HG03469 (cell line): ENCODE results near the gene CFAP54.
"Not testable (repeated sequence)": the region's sequence is repeated elsewhere in the genome, so short reads cannot be mapped to it uniquely, and the experiment has no call there.

Source experiments
- ATAC-seq: cut with Tn5 transposase; IDR thresholded peaks from one replicate; pipeline ENCODE4 v1.9.1; 2021; ENCODE audit warnings: mild to moderate bottlenecking, moderate library complexity, moderate number of reproducible peaks; ENCODE audit not compliant: unreplicated experiment

Gene CFAP54

DNA sequence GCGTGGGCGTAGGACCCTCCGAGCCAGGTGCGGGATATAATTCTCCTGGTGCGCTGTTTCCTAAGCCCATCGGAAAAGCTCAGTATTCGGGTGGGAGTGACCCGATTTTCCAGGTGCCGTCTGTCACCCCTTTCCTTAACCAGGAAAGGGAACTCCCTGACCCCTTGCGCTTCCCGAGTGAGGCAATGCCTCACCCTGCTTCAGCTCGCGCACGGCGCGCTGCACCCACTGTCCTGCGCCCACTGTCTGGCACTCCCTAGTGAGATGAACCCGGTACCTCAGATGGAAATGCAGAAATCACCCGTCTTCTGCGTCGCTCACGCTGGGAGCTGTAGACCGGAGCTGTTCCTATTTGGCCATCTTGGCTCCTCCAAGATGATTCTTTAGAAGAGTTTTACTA, 240.1 kb downstream of the CFAP54 start:
- ATAC-seq, result not testable (repeated sequence)

DNA sequence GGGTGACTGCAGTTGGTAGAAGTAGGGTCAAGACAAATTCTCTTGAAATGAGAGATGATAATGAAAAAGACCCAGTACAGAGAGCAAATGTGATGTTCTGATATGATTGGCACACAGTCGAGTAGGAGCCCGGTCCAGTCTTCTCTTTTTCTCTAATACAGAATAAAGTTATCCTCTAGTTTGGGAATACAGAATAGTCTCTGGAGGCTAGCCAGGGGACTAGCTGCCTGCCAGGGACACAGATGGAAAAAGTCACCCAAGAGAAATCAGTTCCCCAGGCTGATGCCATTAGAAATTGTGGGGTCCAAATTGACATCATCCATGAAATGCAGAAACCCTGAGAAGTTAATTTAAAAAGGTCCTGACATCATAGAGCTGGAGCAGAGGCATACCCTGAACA, 240.5 kb downstream of the CFAP54 start:
- no peak for ATAC-seq

DNA sequence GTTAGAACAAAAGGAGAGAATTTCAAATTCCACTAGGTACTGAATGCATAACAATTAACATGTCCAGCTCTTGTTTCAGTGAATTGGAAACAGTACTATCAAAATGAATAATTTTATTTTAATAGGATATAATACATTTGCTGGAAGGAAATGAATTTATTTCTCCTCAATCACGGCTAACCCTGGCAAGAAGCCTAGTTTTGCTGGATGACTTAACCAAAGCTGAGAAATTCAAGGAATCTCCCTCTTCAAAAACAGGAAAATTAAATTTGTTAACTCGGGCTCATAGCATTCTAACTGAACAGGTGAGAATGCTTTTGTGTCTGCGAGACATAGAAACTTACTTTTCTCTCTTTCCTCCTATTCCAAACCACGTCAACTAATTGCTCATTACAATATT, 254.2 kb downstream of the CFAP54 start:
- ATAC-seq, result no peak

DNA sequence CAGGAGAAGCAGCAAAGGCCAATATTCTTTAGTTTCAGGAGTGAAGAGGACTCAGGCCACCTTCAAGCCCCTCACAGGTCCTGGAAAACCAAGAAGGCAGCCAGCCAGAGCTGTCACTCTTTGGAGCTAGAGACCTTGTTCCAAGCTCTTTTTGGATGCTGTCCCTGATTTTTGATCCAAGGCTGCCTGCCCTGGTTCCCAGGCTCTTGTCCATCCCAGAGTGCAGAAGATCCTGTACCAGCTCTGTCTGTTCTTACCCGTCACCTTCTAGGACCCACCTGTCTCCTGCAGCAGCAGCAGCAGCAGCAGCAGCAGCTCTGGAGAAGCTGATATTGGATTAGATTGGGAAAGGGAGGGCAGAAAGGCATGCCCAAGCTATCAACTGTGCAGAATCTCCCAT, 260.6 kb downstream of the CFAP54 start:
- ATAC-seq, result no peak

DNA sequence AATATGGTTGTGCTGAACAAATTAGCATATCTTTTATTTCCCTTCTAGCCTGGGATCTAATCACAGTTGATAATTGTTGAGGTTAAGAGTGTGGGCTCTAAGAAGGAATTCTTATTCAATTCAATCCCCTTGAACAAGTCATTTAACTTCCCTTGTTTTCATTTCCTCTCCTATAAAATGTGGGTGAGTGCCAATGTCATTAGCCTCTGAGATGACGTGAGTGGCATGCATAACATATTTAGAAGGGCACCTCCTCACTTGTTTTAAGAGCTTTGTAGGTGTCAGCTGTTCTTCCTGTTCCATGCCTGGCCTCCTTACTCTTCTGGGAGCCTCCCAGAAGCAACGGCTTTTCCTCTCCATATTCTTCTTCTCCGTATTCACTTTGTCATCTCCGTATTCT, 262.2 kb downstream of the CFAP54 start:
- no peak for ATAC-seq

DNA sequence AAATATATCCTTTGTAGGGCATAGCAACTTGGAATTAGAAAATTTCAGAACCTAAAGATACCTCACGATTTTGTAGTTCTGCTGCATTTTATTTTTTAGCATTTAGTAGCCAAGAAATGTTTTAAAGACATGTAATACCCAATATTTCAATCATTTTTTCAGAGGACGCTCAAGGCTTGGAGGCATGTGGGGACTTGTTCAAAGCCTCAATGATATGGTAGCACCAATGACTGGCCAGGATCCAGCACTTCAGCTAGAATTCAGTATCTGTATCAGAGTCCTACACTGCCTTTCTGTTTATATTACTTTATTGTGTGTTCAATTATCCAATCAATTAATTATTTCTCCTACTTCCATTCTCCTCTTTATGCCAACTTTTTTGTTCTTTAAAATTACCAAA, 262.8 kb downstream of the CFAP54 start:
- ATAC-seq, result no peak

DNA sequence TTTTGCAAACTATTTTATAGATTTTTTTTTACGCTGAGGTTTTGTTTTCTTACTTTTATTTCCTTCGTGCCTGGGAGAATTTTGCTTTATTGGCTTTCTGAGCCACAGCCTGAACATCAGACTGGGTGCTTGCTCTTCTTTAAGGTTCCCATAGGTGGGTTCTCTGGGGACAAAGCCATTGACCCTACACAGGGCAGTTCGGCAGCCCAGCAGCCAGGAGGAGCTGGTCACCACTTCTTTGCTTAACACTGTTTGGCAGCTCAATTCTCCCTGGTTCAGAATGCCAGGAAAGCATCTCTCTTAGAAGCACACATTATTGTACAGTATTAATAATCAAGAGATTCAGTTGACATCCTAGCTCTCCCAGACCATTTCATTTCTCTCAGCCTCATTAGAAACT, 276.9 kb downstream of the CFAP54 start:
- no peak for ATAC-seq

DNA sequence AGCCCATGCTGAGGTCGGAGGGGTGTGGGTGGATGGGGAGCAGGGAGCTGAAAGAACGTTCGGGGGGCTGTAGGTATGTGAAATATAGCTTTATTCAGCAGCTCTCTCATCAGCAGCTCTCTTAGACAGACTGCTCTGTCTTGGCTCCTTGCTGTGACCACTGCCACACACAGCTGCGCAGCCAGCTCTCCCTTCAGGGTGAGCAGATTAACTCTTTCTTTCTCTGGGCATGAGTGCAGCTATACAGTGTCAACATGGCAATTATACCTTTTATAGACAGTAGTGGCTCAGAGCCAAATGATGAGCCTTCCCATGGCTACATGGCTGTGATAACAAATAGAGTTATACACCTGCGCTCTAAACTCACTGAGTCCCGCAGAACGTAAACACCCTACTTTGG, 280.0 kb downstream of the CFAP54 start:
- no peak for ATAC-seq

DNA sequence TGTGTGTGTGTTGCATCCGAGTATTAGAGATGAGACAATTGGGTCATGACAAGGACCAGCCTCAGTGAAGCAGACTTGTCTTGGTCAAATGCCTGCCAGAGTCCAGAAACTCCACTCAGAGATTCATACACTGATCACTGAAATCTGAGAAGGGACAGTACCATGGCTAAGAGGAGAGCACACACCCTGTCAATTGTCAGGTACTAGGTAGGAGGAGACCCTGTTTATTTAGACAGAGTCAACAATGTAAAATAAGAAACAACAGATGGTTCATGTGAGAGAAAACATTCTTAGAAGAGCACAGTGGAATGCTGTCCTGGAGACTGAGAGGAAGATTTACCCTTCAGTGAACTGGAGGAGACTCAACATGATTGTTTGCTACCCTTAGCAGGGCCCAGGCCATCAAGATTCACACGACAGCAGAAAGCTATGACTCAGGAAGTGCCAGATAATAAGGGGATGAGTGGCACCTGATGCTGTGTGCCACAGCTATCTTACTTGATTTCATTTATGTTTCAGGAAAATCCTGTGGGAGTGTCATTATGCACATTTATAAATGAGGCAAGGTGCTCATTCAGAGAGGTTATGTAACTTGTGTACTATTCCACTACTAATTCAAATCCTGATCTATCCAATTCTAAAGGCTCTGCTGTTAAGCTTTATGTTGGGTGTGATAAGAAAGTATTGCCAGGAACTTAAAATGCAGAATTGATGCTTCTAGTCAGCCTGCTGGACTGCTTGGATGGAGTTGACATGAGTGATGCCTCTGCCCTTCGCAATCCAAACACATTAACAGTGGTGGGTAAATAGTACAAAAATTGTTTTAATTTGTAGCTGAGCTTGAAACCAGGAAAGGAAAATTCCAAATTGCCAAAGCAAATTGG, 281.1 kb downstream of the CFAP54 start:
- ATAC-seq, result no peak

DNA sequence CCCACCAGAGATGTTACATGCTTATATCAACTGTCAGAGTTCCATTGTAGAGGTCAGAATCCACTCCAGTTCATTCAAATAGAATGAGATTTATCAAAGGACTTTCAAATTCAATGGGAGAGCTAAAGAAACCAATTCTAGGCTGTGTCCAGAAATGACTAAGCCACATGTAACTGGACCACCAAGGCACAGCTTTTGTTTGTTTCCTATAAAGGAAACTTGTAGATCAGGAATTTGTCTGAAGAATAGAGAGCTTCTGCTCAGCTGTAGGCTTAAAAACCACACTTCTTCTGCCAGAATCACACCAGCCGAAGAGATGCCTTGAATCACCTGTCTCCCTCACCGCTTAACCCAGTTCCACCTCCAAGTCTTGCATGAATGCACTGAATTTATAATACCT, 283.7 kb downstream of the CFAP54 start:
- no peak for ATAC-seq

DNA sequence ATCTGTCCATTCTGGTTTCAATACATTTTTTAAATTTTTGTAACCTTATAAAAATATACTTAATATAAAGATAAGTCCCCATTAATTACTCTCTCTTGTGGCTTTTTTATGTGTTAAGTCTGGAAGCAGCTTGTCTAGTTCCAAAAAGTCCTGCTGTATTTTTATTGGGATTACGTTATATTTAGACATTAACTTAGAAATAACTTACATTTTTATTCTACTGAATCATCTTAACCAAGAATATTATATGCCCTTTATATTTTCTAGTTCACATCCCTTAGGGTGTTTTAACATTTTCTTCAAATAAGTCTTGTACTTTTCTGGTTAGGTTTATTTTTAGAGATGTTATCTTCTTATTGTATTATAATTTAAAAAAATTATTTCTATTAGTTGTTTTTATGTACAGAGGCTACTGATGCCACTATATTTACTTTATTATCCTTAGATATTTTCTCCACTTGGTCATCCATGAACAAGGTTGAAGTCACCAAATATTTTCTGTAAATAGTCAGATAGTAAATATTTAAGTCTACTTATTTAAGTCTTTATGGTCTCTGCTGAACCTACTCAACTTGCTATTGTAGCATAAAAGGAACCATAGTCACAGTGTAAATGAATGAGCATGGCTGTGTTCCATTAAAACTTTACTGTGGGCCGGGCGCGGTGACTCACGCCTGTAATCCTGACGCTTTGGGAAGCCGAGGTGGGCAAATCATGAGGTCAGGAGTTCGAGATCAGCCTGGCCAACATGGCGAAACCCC, 285.3 kb downstream of the CFAP54 start:
- ATAC-seq, result no peak

DNA sequence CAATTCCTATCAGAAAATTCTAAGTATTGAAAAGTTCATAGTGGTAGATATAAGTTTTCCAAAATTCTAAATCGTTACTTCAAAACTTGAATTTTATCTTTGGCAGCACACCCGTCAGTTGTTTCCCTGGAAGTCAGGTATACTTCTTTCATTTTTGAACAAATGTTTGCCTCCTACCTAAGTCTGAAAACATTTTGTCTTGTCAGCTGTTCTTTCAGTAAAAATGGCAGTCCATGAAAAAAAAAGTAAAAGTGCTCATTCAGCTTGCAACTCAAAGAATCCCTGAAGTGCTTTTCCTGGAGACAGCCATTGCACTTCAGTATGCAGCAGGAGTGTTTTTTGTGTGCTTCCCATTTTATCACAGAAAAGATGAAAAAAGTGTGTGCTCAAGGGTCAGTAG, 287.5 kb downstream of the CFAP54 start:
- no peak for ATAC-seq

DNA sequence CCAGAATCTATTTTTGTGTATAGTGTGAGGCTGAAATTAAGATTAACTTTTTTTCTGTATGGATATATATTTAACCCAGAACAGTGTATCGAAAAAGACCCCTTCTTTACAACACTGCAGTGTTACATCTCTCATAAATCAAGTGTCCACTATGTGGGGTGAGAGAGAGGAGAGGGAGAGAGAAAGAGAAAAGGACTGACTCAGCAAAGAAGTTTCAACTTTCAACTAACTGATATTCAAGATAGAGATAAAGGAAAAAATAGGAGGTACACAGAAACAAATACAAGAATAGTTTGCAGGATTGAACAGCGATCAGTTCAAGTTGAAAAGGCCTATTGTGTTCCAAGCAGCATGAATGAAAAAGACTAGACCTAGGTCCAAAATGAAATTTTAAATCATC, 291.0 kb downstream of the CFAP54 start:
- ATAC-seq, result no peak

DNA sequence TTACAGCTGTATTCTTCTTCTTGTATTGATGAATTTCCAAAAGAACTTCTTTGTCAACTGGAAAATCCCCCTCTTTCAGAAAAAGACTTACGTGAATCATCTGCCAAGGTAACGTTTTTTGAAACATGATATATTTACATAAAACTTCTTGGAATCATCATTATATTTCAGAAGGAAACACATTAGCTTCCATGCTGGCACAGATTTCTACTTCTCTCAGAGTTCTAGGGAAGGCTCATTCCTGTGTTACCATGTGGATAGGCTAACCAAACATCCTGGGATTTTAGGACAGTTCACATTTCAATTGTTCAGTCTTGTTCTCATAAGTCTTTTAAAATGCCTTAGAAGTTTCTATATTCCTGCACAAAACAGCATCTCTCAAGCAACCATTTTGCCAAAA, 297.4 kb downstream of the CFAP54 start:
- ATAC-seq, result no peak

DNA sequence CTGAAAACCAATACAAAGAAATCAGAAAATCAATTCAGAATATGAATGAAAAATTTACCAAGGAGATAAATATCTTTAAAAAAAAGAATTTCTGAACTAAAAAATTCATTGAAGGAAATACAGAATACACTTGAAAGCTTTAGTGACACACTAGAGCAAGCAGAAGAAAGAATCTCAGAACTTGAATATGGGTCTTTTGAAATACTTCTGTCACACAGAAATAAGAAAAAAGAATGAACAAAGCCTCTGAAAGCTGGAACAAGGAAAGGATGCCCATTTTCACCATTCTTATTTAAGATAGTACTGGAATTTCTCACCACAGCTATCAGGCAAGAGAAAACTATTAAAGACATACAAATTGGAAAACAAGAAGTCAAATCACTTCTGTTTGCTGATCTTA, 314.6 kb downstream of the CFAP54 start:
- ATAC-seq, result no peak

DNA sequence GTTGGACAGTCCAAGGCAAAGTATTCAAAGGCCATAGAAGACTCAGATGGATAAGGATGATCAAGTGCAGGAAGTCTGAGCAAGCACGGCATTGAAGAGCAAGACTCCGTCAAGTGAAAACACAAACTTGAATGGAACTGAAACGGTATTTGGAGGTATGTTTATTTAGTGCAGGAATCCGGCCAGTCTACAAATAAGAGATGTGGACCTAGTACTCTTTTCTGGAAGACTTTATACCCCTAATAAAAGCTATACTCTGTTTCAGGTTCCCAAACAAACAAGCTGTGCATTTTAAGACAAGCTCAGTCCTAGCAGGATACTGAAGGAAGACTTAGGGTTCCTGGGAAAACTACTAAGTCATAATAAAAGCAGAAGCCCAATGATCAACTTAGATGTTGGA, 316.9 kb downstream of the CFAP54 start:
- no peak for ATAC-seq

DNA sequence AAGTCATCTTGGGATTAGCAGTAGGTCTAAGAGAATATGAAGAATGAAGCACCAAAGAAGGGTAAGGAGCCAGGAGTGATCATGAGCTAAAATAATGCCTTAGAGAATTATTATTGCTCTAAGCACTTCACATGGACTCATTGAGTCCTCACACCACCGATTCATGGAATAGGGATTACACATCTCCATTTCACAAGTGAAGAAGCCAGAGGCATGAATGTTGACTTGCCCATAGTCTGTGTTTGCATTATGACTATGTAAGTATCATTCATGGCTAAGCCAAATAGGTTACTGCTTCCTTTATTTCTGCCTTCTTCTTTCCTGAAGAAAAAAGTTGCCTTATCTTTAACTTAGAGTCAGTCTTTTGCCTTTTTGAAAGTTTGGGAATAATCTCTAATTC, 318.4 kb downstream of the CFAP54 start:
- no peak for ATAC-seq

DNA sequence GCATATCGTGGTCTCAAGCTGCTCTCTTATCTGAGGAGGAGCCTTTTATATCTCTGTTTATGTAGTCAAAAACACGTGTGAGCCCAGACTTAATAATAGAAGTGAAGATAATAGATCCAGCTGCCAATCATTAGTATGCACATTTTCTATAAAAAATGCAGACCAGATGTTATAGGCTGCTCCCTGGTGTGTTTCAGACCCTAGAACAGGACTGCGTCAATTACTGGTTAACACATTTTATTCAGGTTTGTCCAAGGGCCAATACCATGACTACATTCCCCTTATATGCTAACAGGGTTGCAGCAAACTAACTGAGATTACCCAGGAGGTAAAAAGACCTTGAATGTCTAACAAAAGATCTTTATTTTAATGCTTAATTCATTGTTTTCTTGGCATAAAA, 319.2 kb downstream of the CFAP54 start:
- no peak for ATAC-seq

DNA sequence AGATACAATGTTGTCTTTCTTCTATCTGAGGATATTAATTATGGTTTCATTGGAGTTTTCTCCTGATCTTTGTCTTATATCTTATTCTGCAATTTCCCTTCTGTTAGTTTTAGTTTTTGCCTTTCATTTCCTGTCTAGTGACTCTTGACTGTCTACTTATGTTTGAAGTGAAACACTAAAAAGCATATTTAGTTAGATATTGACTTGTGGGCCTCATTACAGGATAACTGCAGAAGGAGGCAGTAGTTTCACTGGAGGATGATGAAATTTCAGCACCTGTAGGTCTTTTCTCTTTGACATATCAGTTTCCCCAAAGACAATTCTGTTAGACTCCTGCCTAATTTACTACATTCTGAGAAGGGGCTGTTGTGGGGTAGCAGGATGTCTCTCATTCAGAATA, 320.1 kb downstream of the CFAP54 start:
- ATAC-seq, result no peak

DNA sequence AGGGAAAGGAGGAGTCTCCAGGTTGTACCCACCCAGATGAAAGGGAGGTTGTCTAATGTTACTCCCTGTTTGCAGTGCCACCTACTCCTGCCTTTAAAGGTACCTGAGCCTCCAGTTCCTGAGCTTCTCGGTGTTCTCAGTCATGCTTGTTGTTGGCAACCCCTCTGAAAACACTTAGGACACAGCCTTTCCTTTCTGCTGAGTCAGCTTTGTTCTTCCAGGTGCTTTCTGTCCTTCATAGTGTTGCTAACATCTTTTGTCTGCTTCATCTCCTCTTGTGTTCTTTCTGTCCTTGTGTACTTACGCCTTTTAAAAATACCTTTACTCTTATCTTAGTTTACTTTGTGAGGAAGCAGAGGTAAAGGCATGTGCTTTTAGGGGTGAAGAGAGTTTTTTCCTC, 320.7 kb downstream of the CFAP54 start:
- no peak for ATAC-seq

DNA sequence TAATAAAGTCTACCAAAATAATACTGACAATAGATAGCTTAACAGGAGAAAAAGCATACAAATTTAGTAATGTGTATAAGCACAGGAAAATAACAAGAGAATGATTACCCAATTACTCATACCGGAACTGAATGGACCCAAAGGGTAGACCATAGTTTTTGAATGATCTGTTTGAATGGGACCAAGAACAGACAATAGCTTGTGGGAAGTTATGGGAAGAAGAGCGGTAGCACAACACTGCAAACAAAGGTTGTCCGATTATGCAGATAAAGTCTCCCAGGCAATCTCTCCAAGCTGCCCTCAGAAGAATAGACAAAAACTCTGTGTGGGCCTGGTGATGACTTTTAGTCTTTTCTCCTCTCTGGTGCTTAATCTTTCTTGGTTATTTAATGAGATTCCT, 321.1 kb downstream of the CFAP54 start:
- ATAC-seq, result no peak

DNA sequence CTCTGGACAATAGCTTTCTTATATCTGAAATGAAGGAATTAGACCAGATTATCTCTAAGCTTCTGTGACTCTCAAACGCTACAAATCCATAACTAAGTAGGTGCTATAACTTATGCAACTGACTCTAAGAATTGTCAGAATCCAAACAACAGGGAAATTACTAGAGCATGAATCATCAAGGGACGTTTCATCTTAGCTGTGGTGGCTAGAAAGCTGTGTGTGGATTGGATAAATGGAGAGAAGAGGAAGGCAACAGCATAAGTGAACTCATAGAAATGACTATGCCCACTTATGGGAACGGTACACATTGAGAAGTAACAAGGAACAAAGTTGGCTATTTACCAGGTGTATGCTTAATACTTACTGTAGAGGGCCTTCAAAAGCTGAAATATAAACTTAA, 321.7 kb downstream of the CFAP54 start:
- ATAC-seq, result no peak
